ENCODE results near the gene FCER2. TPM values are rescaled to one million over a fixed set of nuclear protein-coding genes. Genes with fewer than 3 reads are reported as not detected.

The FCER2 gene
- polyA plus RNA-seq, 1 experiment, result not detected

DNA sequence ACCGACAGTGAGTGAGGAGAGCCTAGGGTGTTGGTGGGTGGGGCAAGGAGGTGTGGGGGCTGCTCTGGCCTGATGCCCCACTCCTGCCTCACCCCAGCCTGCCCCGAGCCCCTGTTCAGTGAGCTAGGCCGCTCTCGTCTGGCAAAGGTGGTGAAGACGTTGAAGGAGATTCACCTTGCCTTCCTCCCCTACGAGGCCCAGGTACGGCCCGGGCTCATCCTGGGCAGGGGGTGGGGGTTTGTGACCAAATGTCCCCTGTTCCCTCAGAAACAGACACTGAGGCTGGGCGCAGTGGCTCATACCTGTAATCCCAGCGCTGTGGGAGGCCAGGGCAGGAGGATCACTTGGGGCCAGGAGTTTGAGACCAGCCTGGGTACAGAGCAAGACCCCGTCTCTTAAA, 61.1 kb downstream of the FCER2 start:
- H3K9me3 ChIP-seq (ENCODE audit: control insufficient read depth, insufficient read depth, low read length), result peaks cover 19% of the 10 kb centered on the region; the same call in 1 of the 2 replicates
- no peak overlapping the region for H3K27ac ChIP-seq (ENCODE audit: low read depth, low read length)
- TF ChIP-seq, protein P1, sequence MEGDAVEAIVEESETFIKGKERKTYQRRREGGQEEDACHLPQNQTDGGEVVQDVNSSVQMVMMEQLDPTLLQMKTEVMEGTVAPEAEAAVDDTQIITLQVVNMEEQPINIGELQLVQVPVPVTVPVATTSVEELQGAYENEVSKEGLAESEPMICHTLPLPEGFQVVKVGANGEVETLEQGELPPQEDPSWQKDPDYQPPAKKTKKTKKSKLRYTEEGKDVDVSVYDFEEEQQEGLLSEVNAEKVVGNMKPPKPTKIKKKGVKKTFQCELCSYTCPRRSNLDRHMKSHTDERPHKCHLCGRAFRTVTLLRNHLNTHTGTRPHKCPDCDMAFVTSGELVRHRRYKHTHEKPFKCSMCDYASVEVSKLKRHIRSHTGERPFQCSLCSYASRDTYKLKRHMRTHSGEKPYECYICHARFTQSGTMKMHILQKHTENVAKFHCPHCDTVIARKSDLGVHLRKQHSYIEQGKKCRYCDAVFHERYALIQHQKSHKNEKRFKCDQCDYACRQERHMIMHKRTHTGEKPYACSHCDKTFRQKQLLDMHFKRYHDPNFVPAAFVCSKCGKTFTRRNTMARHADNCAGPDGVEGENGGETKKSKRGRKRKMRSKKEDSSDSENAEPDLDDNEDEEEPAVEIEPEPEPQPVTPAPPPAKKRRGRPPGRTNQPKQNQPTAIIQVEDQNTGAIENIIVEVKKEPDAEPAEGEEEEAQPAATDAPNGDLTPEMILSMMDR (IDR thresholded peaks at IDR 0.05; ENCODE audit: low read depth, low read length), result no peak
- CTCF ChIA-PET, result interaction anchor here (0.9 kb wide), 1 partner anchor 72 kb away, joined by 3 read pairs; no protein-coding TSS in a partner anchor
- POLR2A ChIA-PET, result no interaction called here
- H3K4me3 ChIP-seq (ENCODE audit: low read depth, low read length), result no peak overlapping the region
- DNase-seq (ENCODE audit: low read depth, low spot score), result no peak
- peaks cover 6% of the 10 kb centered on the region for H3K27me3 ChIP-seq (ENCODE audit: control insufficient read depth, insufficient read depth, low read length)

DNA sequence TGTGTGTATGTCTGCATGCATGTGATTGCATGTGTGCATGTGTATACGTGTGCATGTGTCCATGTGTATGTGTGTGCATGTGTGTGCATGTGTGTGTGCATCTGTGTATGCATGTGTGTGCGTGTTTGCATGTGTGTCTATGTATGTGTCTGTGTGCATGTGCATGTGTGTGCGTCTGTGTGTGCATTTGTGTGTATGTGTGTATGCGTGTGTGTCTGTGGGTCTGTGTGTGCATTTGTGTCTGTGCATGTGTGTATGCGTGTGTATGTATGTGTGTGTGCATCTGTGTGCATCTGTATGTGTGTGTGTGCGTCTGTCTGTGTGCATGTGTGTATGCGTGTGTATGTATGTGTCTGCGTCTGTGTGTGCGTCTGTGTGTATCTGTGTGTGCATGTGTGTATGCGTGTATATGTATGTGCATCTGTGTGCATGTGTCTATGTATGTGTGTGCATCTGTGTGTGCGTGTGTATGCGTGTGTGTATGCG, 62.0 kb downstream of the FCER2 start:
- Histone ChIP-seq H3K9me3 (ENCODE audit: control insufficient read depth, insufficient read depth, low read length) (peaks cover 19% of the 10 kb centered on the region; the same call in 1 of the 2 replicates), H3K27ac (ENCODE audit: low read depth, low read length) (no peak overlapping the region), H3K4me3 (ENCODE audit: low read depth, low read length) (no peak overlapping the region), H3K27me3 (ENCODE audit: control insufficient read depth, insufficient read depth, low read length) (peaks cover 6% of the 10 kb centered on the region)
- TF ChIP-seq, protein P1 (IDR thresholded peaks at IDR 0.05; ENCODE audit: low read depth, low read length), result no peak
- DNase-seq (ENCODE audit: low read depth, low spot score), result no peak
- CTCF ChIA-PET, result no interaction called here
- POLR2A ChIA-PET, result no interaction called here

DNA sequence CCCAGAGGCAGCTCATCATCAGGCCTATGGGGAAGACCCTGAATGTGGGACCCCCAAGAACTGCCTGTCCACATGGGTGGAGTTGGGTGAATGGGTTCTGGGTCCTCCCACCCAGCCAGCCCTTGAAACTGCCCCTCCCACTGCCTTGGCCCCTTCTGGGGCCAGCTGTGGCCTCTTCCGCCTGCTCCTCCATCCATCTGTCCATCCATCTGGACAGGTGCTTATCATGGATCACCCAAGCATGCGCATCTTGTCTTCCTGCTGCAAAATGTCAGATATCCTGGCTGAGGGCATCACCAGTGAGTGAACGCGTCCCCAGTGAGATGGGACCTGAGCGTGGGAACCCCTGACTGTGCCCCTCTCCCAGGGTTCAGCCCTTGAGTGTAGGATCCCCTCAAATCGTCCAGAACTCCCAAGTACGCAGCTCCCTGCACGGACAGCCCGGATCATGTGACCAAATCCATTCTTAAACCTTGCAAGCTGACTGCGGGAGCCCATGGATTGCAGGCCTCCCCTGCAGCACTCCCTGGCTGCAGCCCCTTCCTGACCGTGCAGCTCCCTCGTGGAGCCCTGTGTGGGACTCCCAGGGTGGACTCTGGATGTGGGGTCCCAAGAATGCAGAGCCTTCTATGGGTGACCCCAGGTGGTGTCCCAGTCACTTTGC, 63.0 kb downstream of the FCER2 start:
- Histone ChIP-seq H3K27me3 (ENCODE audit: control insufficient read depth, insufficient read depth, low read length) (peaks cover 6% of the 10 kb centered on the region), H3K27ac (ENCODE audit: low read depth, low read length) (no peak overlapping the region), H3K4me3 (ENCODE audit: low read depth, low read length) (no peak overlapping the region), H3K9me3 (ENCODE audit: control insufficient read depth, insufficient read depth, low read length) (peaks cover 11% of the 10 kb centered on the region; the same call in 1 of the 2 replicates)
- no peak for DNase-seq (ENCODE audit: low read depth, low spot score)
- POLR2A ChIA-PET, result interaction anchor here (0.6 to 1.0 kb wide), 2 partner anchors 9 to 518 kb away, joined by 3 to 6 read pairs; partner anchors contain the start of genes PET100 and XAB2
- CTCF ChIA-PET, result interaction anchor here (0.8 kb wide), 1 partner anchor 13 kb away, joined by 3 read pairs; no protein-coding TSS in a partner anchor
- TF ChIP-seq, protein P1 (IDR thresholded peaks at IDR 0.05; ENCODE audit: low read depth, low read length), result no peak

Other genes starting within 250 kb of the FCER2 start
- gene PEX11G, start 213.1 kb downstream of the FCER2 start, polyA plus RNA-seq (2011; rRNA removed), result 0.60 and 1.2 TPM in 2 replicates
- gene ZNF358, start 186.0 kb downstream of the FCER2 start, polyA plus RNA-seq (2011; rRNA removed), result 20.7 and 29.5 TPM in 2 replicates
- gene MCOLN1, start 179.5 kb downstream of the FCER2 start, polyA plus RNA-seq (2011; rRNA removed), result 12.8 and 16.0 TPM in 2 replicates
- 17.0 and 19.8 TPM in 2 replicates for gene PNPLA6, start 166.4 kb downstream of the FCER2 start, polyA plus RNA-seq (2011; rRNA removed)
- gene CAMSAP3, start 106.3 kb downstream of the FCER2 start, polyA plus RNA-seq (2011; rRNA removed), result not detected in 2 replicates
- 16.3 and 21.8 TPM in 2 replicates for gene XAB2, start 72.6 kb downstream of the FCER2 start, polyA plus RNA-seq (2011; rRNA removed)
- 39.7 and 46.7 TPM in 2 replicates for gene PET100, start 72.3 kb downstream of the FCER2 start, polyA plus RNA-seq (2011; rRNA removed)
- not detected in 2 replicates for gene PCP2, start 68.4 kb downstream of the FCER2 start, polyA plus RNA-seq (2011; rRNA removed)
- 5.0 and 7.1 TPM in 2 replicates for gene STXBP2, start 65.0 kb downstream of the FCER2 start, polyA plus RNA-seq (2011; rRNA removed)
- gene RETN, start 33.1 kb downstream of the FCER2 start, polyA plus RNA-seq (2011; rRNA removed), result not detected in 2 replicates
- not detected in 2 replicates for gene MCEMP1, start 25.0 kb downstream of the FCER2 start, polyA plus RNA-seq (2011; rRNA removed)
- 42.1 and 69.8 TPM in 2 replicates for gene TRAPPC5, start 21.3 kb downstream of the FCER2 start, polyA plus RNA-seq (2011; rRNA removed)
- not detected in 2 replicates for gene CLEC4G, start 30.0 kb upstream of the FCER2 start, polyA plus RNA-seq (2011; rRNA removed)
- gene CD209, start 45.4 kb upstream of the FCER2 start, polyA plus RNA-seq (2011; rRNA removed), result not detected in 2 replicates
- gene CLEC4M, start 61.1 kb upstream of the FCER2 start, polyA plus RNA-seq (2011; rRNA removed), result not detected in 2 replicates
- 6.7 and 9.1 TPM in 2 replicates for gene EVI5L, start 128.1 kb upstream of the FCER2 start, polyA plus RNA-seq (2011; rRNA removed)
- not detected in 2 replicates for gene PRR36, start 172.3 kb upstream of the FCER2 start, polyA plus RNA-seq (2011; rRNA removed)
- gene LRRC8E, start 186.4 kb upstream of the FCER2 start, polyA plus RNA-seq (2011; rRNA removed), result 4.1 and 4.7 TPM in 2 replicates
- gene MAP2K7, start 201.7 kb upstream of the FCER2 start, polyA plus RNA-seq (2011; rRNA removed), result 5.6 and 6.2 TPM in 2 replicates
- 0.88 TPM in 1 of 2 replicates, not detected in the other for gene TGFBR3L, start 212.7 kb upstream of the FCER2 start, polyA plus RNA-seq (2011; rRNA removed)
- 12.1 and 17.7 TPM in 2 replicates for gene SNAPC2, start 218.2 kb upstream of the FCER2 start, polyA plus RNA-seq (2011; rRNA removed)
- gene CTXN1, start 224.0 kb upstream of the FCER2 start, polyA plus RNA-seq (2011; rRNA removed), result 0.95 and 2.2 TPM in 2 replicates
- 42.0 and 43.3 TPM in 2 replicates for gene TIMM44, start 241.5 kb upstream of the FCER2 start, polyA plus RNA-seq (2011; rRNA removed)